HUES48 (cell line): Measurements from ENCODE around the gene UNKL.

Experiments
- H3K27ac ChIP-seq: one replicate; pipeline ENCODE4 v1.7.0; 2013; ENCODE audit warnings: low read depth, low read length, inconsistent platforms
- H3K27me3 ChIP-seq: 2 replicates; pipeline ENCODE4 v1.6.1; 2013; ENCODE audit warnings: mild to moderate bottlenecking, low read length; ENCODE audit not compliant: control insufficient read depth, insufficient read depth
- H3K36me3 ChIP-seq: 2 replicates; pipeline ENCODE4 v1.6.1; 2013; ENCODE audit warnings: low read length; ENCODE audit not compliant: control insufficient read depth, insufficient read depth
- H3K4me1 ChIP-seq: 2 replicates; pipeline ENCODE4 v1.6.1; 2013; ENCODE audit warnings: mild to moderate bottlenecking, low read length; ENCODE audit not compliant: control insufficient read depth, insufficient read depth
- H3K4me3 ChIP-seq: 2 replicates; pipeline ENCODE4 v1.5.1; 2013; ENCODE audit warnings: mild to moderate bottlenecking, low read depth, low read length
- H3K9ac ChIP-seq: 2 replicates; pipeline ENCODE4 v1.6.1; 2013; ENCODE audit warnings: mild to moderate bottlenecking, low read depth, low read length, moderate library complexity
- H3K9me3 ChIP-seq: 2 replicates; pipeline ENCODE4 v1.6.1; 2013; ENCODE audit warnings: low read length; ENCODE audit not compliant: control insufficient read depth, insufficient read depth

UNKL gene

DNA sequence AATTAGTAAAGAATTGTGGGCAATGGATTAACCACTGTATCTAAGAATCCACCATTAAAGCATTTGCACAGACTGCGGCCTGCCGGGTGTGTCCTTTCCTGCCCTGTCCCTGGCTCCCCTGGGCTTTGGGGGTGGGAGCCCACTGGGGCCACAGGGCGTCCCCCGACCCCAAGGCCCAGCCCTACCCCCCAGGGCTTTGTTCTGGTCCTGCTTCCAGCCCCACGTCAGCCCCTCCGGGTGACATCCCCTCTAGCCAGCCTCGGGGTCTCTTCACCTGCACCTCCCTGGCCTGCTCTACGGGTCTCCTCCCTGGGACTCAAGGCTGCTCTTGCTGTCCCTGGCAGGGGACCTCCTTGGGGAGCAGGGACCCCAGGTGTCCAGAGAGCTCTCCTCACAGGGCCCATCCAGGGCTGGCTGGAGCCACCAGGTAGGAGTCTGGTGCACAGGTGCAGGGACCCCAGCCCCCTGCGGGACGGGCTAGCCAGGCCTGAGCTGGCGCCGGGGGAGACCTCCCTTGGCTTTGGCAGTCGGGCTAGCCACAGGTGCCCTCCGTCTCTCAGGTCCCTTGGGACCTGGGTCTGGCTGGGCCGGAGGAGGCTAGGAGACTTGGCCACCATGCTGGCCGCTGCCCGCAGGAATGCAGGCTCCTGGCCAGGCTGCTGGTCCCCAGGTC, 87.4 kb downstream of the UNKL start:
- Histone ChIP-seq H3K9ac (no peak overlapping the region), H3K4me1 (peaks cover 9% of the 10 kb centered on the region; the same call in 1 of the 2 replicates), H3K4me3 (no peak overlapping the region), H3K27me3 (peaks cover 3% of the 10 kb centered on the region; the same call in 1 of the 2 replicates), H3K27ac (no peak overlapping the region), H3K9me3 (no peaks in the 10 kb centered on the region), H3K36me3 (peaks cover 28% of the 10 kb centered on the region)

DNA sequence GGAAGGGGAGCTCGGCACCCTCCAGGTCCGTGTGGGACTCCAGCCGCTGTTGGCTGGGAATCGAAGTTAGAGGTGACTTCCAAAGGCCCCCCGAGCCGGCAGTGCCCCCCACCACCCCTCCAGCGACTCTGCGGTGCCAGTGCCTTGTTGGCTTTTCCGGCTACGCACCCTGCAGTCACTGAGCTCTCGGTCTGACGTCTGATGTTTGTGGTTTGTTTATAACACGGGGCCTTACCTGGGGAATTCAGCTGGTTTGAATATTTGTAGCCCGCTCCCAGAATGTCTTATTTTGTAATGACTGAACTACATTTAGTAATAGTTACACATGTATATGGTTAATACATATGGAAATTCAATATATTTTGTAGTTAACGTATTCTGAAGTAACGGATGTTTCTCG, 88.1 kb downstream of the UNKL start:
- Histone ChIP-seq H3K27ac (peak overlapping the region; percentile 5), H3K27me3 (no peaks in the 10 kb centered on the region), H3K4me3 (no peak overlapping the region), H3K9ac (no peak overlapping the region), H3K4me1 (peaks cover 3% of the 10 kb centered on the region; the same call in 1 of the 2 replicates), H3K36me3 (peaks cover 35% of the 10 kb centered on the region), H3K9me3 (no peaks in the 10 kb centered on the region)

DNA sequence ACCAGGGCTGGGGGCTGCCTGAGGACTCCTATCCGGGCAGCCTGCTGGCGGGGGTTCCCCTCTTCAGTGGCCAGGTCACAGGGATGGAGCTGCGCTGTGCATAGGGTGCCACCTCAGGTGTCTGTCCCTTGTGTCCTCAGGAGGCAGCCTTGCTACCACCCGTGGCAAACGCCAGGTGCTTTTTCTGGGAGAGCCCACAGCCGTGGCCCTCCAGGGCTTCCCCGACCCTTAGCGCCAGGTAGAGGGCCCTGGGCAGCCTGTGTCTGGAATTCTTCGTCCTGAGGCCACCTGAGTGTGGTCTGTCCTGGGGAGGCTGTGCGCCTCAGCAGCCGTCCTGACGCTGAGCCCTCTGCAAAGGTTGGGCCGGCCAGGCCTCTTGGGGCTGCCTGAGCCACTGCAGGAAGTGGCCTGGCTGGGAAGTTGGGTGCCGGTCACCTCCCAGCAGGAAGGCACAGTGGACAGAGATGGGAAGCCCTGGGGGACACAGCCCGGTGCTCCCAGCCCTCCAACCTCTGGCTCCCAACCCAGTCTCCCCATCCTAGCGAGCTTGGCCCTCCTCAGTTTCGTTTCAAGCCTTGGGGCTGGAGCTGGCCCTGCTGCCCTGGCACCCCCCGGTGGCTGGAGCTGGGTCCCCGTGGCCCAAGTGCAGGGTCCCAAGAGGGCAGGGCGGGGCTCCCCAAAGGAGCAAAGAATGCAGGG, 88.7 kb downstream of the UNKL start:
- H3K27me3 ChIP-seq: no peaks in the 10 kb centered on the region
- no peaks in the 10 kb centered on the region for H3K4me1 ChIP-seq
- H3K9ac ChIP-seq: no peak overlapping the region
- H3K4me3 ChIP-seq: no peak overlapping the region
- no peaks in the 10 kb centered on the region for H3K9me3 ChIP-seq
- H3K36me3 ChIP-seq: peaks cover 41% of the 10 kb centered on the region
- H3K27ac ChIP-seq: peak overlapping the region; percentile 5

DNA sequence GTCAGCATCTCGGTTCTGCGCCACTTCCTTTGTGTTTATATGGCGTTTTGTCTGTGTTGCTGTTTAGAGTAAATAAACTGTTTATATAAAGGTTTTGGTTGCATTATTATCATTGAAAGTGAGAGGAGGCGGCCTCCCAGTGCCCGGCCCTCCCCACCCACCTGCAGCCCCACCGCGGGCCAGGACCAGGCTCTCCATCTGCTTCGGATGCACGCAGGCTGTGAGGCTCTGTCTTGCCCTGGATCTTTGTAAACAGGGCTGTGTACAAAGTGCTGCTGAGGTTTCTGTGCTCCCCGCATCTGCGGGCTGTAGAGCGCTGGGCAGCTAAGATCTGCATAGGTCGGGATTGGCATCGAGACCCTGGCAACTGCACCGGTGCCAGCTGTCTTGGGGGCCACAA, 89.2 kb downstream of the UNKL start:
- Histone ChIP-seq H3K27me3 (no peaks in the 10 kb centered on the region), H3K36me3 (peaks cover 46% of the 10 kb centered on the region), H3K4me1 (no peaks in the 10 kb centered on the region), H3K9me3 (no peaks in the 10 kb centered on the region), H3K27ac (no peak overlapping the region), H3K4me3 (no peak overlapping the region), H3K9ac (no peak overlapping the region)

DNA sequence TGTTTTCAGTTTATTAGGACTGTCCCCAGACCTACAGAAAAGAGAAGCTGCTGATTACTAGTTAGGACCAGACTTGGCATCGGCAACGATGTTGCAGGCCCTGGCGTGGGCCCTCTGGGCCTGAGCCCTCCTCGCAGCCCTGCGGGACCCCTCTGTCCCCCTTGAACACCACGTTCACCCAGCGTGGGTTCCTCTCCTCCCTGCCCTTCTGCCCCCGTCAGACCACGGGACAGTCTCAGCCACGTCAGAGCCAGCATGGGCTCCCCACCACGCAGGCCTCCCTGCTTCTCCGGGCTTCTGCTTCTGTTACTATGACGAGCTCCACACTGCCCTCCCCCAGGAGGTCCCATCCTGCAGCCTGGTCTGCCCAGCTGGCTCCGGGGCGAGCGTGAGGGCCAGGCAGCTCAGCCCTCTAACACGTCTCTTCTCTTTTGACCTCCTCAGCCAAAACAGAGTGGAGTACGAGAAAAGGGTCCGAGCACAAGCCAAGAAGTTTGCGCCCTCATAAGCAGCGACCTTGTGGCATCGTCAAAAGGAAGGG, 90.1 kb downstream of the UNKL start:
- H3K4me1 ChIP-seq: no peaks in the 10 kb centered on the region

DNA sequence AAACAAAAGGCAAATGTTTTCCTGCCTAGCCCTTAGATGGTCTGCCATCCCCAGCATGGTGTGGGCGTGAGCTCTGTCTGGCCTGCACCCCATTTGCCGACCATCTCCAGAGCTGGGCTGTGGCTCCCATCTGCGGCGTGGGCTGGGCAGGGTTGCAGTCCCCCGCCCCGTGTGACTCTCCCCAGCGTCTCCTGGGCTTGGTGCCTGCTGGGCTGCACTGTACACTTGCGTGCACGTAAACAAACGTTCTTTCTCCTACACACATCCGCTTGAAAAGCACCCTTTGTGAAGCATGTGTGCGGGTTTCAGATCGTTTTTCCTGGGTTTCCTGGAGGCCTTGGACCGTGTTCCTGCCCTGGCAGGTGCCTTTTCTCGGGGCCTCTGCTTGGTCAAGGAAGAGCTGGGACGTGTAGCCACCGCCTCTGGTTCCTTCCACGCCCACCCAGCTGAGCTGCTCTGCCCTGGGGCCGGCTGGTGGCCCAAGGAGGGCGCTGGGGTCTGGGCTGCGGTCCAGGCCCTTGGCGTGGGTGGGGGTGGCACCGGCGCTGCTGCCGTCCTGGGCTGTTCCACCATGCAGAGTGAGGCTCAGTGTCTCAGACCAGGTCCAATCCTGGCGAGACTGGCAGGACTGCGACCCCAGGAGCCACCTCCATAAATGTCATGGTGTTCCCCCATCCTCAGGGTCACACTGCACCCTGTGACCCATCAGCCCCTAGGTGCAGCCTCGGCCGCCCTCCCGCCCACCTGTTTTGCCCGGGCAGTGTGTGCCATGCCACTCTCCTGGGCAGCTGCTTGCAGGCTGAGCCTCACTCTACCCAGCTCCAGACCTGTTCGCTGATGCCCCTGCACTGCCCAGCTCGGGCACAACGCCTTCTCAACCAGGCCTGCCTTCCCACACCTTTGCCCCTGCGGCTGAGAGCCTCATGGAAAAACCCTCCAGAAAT, 90.9 kb downstream of the UNKL start:
- no peak overlapping the region for H3K27ac ChIP-seq
- H3K4me3 ChIP-seq: no peak overlapping the region
- H3K27me3 ChIP-seq: no peaks in the 10 kb centered on the region
- H3K9ac ChIP-seq: no peak overlapping the region
- no peaks in the 10 kb centered on the region for H3K4me1 ChIP-seq
- H3K36me3 ChIP-seq: peaks cover 63% of the 10 kb centered on the region
- H3K9me3 ChIP-seq: no peaks in the 10 kb centered on the region

More for the DNA sequence above, 90.1 kb downstream of the UNKL start:
- no peak overlapping the region for H3K9ac ChIP-seq
- H3K4me3 ChIP-seq: no peak overlapping the region
- H3K9me3 ChIP-seq: no peaks in the 10 kb centered on the region
- H3K27ac ChIP-seq: no peak overlapping the region
- peaks cover 55% of the 10 kb centered on the region for H3K36me3 ChIP-seq
- H3K27me3 ChIP-seq: no peaks in the 10 kb centered on the region

DNA sequence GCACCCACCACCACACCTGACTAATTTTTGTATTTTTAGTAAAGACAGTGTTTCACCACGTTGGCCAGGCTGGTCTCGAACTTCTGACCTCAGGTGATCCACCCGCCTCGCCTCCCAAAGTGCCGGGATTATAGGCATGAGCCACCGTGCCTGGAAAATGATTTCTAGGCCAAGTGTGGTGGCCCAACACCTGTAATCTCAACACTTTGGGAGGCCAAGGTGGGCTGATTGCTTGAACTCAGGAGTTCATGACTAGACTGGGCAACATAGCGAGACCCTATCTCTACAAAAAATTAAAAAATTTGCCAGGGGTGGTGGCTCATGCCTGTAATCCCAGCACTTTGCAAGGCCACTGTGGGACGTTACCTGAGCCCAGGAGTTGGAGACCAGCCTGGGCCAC, 92.1 kb downstream of the UNKL start:
- no peak overlapping the region for H3K4me3 ChIP-seq
- peaks cover 75% of the 10 kb centered on the region for H3K36me3 ChIP-seq
- no peak overlapping the region for H3K27ac ChIP-seq
- H3K9ac ChIP-seq: no peak overlapping the region
- H3K4me1 ChIP-seq: no peaks in the 10 kb centered on the region
- no peaks in the 10 kb centered on the region for H3K27me3 ChIP-seq
- H3K9me3 ChIP-seq: no peaks in the 10 kb centered on the region

DNA sequence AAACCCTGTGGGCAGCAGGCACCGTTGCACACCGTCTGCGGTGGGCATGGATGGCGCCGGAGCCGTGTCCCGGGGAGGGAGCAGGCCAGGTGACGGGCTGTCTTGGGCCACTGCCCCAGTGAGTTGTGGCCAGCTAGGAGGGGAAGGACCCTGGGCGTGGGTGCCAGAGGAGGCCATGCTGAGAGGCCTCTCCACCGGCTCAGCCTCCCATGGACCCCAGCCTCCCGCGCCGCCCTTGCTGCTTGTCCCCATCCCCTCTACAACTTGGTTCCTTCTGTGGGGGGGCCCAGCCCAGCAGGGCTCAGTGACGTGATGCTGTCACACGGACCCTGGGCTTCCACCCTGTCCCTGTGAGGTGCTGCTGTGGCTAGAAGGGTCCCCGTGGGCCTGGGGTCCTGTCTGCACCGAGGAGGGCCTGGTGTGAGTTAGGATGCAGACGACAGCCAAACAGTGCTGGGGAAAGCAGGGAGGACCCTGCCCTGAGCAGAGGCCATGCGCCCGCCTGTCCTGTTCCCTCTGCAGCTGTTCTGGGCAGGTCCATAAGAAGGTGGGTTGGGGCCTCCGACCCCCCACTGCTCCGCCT, 93.8 kb downstream of the UNKL start:
- H3K27me3 ChIP-seq: no peaks in the 10 kb centered on the region
- H3K36me3 ChIP-seq: peaks cover 91% of the 10 kb centered on the region
- H3K4me3 ChIP-seq: no peak overlapping the region
- no peaks in the 10 kb centered on the region for H3K9me3 ChIP-seq
- H3K4me1 ChIP-seq: no peaks in the 10 kb centered on the region
- no peak overlapping the region for H3K9ac ChIP-seq
- H3K27ac ChIP-seq: no peak overlapping the region

DNA sequence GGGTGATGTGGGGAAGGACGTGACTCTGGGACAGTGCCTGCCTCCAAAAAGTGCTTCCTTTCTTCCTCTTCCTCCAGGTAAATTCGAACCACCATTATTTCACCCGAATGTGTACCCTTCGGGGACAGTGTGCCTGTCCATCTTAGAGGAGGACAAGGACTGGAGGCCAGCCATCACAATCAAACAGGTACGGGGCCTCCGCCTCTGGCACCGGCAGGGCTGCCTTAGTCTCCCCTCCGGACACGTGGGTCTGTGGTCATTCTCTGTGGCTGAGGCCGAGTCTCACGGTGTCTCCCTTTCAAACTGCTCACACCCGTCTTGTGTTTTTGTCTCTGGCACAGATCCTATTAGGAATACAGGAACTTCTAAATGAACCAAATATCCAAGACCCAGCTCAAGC, 94.4 kb downstream of the UNKL start:
- Histone ChIP-seq H3K4me3 (no peak overlapping the region), H3K9me3 (no peaks in the 10 kb centered on the region), H3K4me1 (no peaks in the 10 kb centered on the region), H3K9ac (no peak overlapping the region), H3K27ac (no peak overlapping the region), H3K36me3 (peaks cover 93% of the 10 kb centered on the region), H3K27me3 (no peaks in the 10 kb centered on the region)

DNA sequence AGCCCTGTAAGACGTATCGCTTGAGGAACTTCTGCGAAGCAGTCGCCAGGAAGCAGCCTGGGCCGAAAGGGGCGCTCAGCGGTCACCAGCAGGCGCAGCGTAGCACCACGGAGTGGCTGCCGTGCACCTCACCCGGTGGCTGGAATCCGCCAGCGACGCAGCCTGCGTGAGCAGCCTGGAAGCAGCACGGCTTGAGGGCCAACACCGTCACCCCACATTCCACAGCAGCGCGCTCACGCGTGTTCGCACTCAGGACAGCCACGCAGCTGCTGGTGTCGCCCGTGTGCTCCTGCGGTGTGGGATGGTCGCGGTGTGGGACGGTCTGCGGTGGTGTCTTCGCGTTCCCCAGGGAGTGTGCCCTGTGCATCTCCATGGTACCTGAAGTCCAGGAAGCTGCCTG, 95.5 kb downstream of the UNKL start:
- Histone ChIP-seq H3K9ac (no peak overlapping the region), H3K27ac (no peak overlapping the region), H3K4me1 (no peaks in the 10 kb centered on the region), H3K4me3 (no peak overlapping the region), H3K36me3 (peaks cover 93% of the 10 kb centered on the region), H3K27me3 (no peaks in the 10 kb centered on the region), H3K9me3 (no peaks in the 10 kb centered on the region)
